IMR-90 (cell line): Measurements from ENCODE around the gene CDHR2. TPM values are rescaled to one million over a fixed set of nuclear protein-coding genes. Genes with fewer than 3 reads are reported as not detected.

Experiments used
- ATAC-seq: fragments of 200-7000 bp; cut with Tn5 transposase; 2 replicates; pipeline ENCODE4 v1.9.1; 2020; ENCODE audit warnings: low read depth, mild to moderate bottlenecking, moderate library complexity
- BruUV-seq: library from RNA; stranded (reverse); fragments of 400-500 nt; replicated peaks from 2 replicates; lab custom pipeline; 2021; lab: Mats Ljungman, UMichigan
- CTCF ChIA-PET: fragments of 300-600 bp; formaldehyde crosslinking; extraction: SDS; loops from one replicate; lab custom pipeline; 2021; ENCODE audit warnings: antibody characterized with exemption; lab: Yijun Ruan, JAX
- POLR2A ChIA-PET: fragments of 300-600 bp; sonication (Branson Sonifier 250); formaldehyde crosslinking; loops from one replicate; lab custom pipeline; 2022; ENCODE audit warnings: antibody characterized with exemption; ENCODE audit not compliant: unreplicated experiment; lab: Charles Lee
- DNase-seq: peaks from one replicate; pipeline ENCODE4 v3.0.0; 2013
- H2AFZ ChIP-seq: replicated peaks from 2 replicates; pipeline ENCODE3; 2013; ENCODE audit warnings: low read length, mild to moderate bottlenecking; ENCODE audit not compliant: poor library complexity
- H2AK5ac ChIP-seq: 2 replicates; pipeline ENCODE4 v1.6.1; 2013; ENCODE audit warnings: low read depth, low read length, inconsistent platforms
- H2AK9ac ChIP-seq: replicated peaks from 2 replicates; pipeline ENCODE3; 2013; ENCODE audit warnings: mild to moderate bottlenecking, low read depth, low read length, moderate library complexity; ENCODE audit not compliant: poor library complexity
- H2BK120ac ChIP-seq: 2 replicates; pipeline ENCODE4 v1.6.1; 2013; ENCODE audit warnings: low read depth, low read length, inconsistent platforms
- H2BK15ac ChIP-seq: 3 replicates; pipeline ENCODE4 v1.6.1; 2013; ENCODE audit warnings: low read depth, low read length, inconsistent platforms
- H2BK20ac ChIP-seq: 2 replicates; pipeline ENCODE4 v1.6.1; 2013; ENCODE audit warnings: low read depth, mild to moderate bottlenecking, inconsistent platforms, low read length, moderate library complexity
- H2BK5ac ChIP-seq: 2 replicates; pipeline ENCODE4 v1.6.1; 2013; ENCODE audit warnings: mild to moderate bottlenecking, low read depth, low read length, inconsistent platforms; ENCODE audit not compliant: poor library complexity, severe bottlenecking
- H3K14ac ChIP-seq: replicated peaks from 2 replicates; pipeline ENCODE4 v1.6.1; 2013; ENCODE audit warnings: low read depth, low read length, inconsistent platforms
- H3K18ac ChIP-seq: 2 replicates; pipeline ENCODE4 v1.6.1; 2013; ENCODE audit warnings: low read depth, low read length, control low read depth
- H3K23ac ChIP-seq: 2 replicates; pipeline ENCODE4 v1.6.1; 2013; ENCODE audit warnings: low read depth, low read length, inconsistent platforms
- H3K27ac ChIP-seq: 2 replicates; pipeline ENCODE4 v1.5.1; 2013; ENCODE audit warnings: mild to moderate bottlenecking, control low read depth, low read length; ENCODE audit not compliant: insufficient read depth
- H3K27me3 ChIP-seq: 2 replicates; pipeline ENCODE4 v1.6.1; 2013; ENCODE audit warnings: low read length; ENCODE audit not compliant: control insufficient read depth, insufficient read depth
- H3K36me3 ChIP-seq: 2 replicates; pipeline ENCODE4 v1.6.1; 2013; ENCODE audit warnings: low read length, mixed read lengths; ENCODE audit not compliant: control insufficient read depth, insufficient read depth
- H3K4ac ChIP-seq: 2 replicates; pipeline ENCODE4 v1.6.1; 2013; ENCODE audit warnings: low read depth, low read length, inconsistent platforms
- H3K4me1 ChIP-seq: 2 replicates; pipeline ENCODE4 v1.6.1; 2013; ENCODE audit warnings: low read length, mixed read lengths; ENCODE audit not compliant: control insufficient read depth, insufficient read depth
- H3K4me2 ChIP-seq: 2 replicates; pipeline ENCODE4 v1.6.1; 2013; ENCODE audit warnings: low read depth, mild to moderate bottlenecking, control low read depth, low read length, moderate library complexity
- H3K4me3 ChIP-seq: 2 replicates; pipeline ENCODE4 v1.5.1; 2013; ENCODE audit warnings: low read depth, mild to moderate bottlenecking, control low read depth, low read length, moderate library complexity; ENCODE audit not compliant: insufficient read depth
- H3K56ac ChIP-seq: 2 replicates; pipeline ENCODE4 v1.6.1; 2013; ENCODE audit warnings: low read length, inconsistent platforms; ENCODE audit not compliant: insufficient read depth; ENCODE audit errors: extremely low read depth
- H3K79me1 ChIP-seq, 2 experiments: 2 replicates each; pipeline ENCODE4 v1.6.1; 2013; ENCODE audit warnings: low read length in 2 of 2, inconsistent platforms in 1 of 2, low read depth in 1 of 2
- H3K9ac ChIP-seq: 2 replicates; pipeline ENCODE4 v1.6.1; 2013; ENCODE audit warnings: low read depth, low read length, control low read depth
- H3K9me1 ChIP-seq: 2 replicates; pipeline ENCODE4 v1.6.1; 2013; ENCODE audit warnings: low read length, inconsistent platforms; ENCODE audit not compliant: insufficient read depth
- H3K9me3 ChIP-seq: 2 replicates; pipeline ENCODE4 v1.6.1; 2013; ENCODE audit warnings: low read length; ENCODE audit not compliant: control insufficient read depth, insufficient read depth
- H4K20me1 ChIP-seq: 2 replicates; pipeline ENCODE4 v1.6.1; 2013; ENCODE audit warnings: low read length, inconsistent platforms; ENCODE audit not compliant: insufficient read depth
- H4K5ac ChIP-seq: 2 replicates; pipeline ENCODE4 v1.6.1; 2013; ENCODE audit warnings: mild to moderate bottlenecking, low read depth, low read length, control low read depth
- H4K8ac ChIP-seq, 2 experiments: 2 replicates each; pipeline ENCODE4 v1.6.1; 2013; ENCODE audit warnings: low read depth in 2 of 2, low read length in 2 of 2, control low read depth in 1 of 2, inconsistent platforms in 1 of 2
- H4K91ac ChIP-seq: 2 replicates; pipeline ENCODE4 v1.6.1; 2013; ENCODE audit warnings: low read depth, low read length, inconsistent platforms; ENCODE audit not compliant: insufficient read depth
- BHLHE40 ChIP-seq: fragments of 150-350 bp; IDR thresholded peaks from 2 replicates; pipeline ENCODE4 v1.6.1; 2016; ENCODE audit warnings: mild to moderate bottlenecking, low read depth, low read length
- CEBPB ChIP-seq: IDR thresholded peaks from 2 replicates; pipeline ENCODE4 v1.6.1; 2012; ENCODE audit warnings: low read depth, low read length, improper control_type of control experiment
- CHD1 ChIP-seq: IDR thresholded peaks from 2 replicates; pipeline ENCODE4 v1.6.1; 2012; ENCODE audit warnings: low read depth, low read length, improper control_type of control experiment
- ELK1 ChIP-seq: fragments of 150-350 bp; IDR thresholded peaks from 2 replicates; pipeline ENCODE4 v1.6.1; 2016; ENCODE audit warnings: low read depth, mild to moderate bottlenecking, low read length, moderate library complexity, borderline replicate concordance
- FOS ChIP-seq: fragments of 150-350 bp; IDR thresholded peaks from 2 replicates; pipeline ENCODE4 v1.6.1; 2016; ENCODE audit warnings: low read depth, low read length
- MAFK ChIP-seq: IDR thresholded peaks from 2 replicates; pipeline ENCODE4 v1.6.1; 2012; ENCODE audit warnings: low read depth, low read length, improper control_type of control experiment
- MAZ ChIP-seq: IDR thresholded peaks from 2 replicates; pipeline ENCODE4 v1.6.1; 2012; ENCODE audit warnings: low read depth, mild to moderate bottlenecking, low read length, improper control_type of control experiment, moderate library complexity, borderline replicate concordance
- MXI1 ChIP-seq: IDR thresholded peaks from 2 replicates; pipeline ENCODE4 v1.6.1; 2012; ENCODE audit warnings: low read depth, mild to moderate bottlenecking, low read length, moderate library complexity, borderline replicate concordance
- NFE2L2 ChIP-seq: fragments of 150-350 bp; IDR thresholded peaks from 2 replicates; pipeline ENCODE4 v1.6.1; 2016; ENCODE audit warnings: low read depth, mild to moderate bottlenecking, low read length
- POLR2A ChIP-seq: IDR thresholded peaks from 2 replicates; pipeline ENCODE4 v1.6.1; 2012; ENCODE audit warnings: mild to moderate bottlenecking, low read depth, low read length
- RAD21 ChIP-seq: IDR thresholded peaks from 2 replicates; pipeline ENCODE4 v1.6.1; 2012; ENCODE audit warnings: low read length, improper control_type of control experiment
- RCOR1 ChIP-seq: IDR thresholded peaks from 2 replicates; pipeline ENCODE4 v1.6.1; 2012; ENCODE audit warnings: mild to moderate bottlenecking, low read length, improper control_type of control experiment; ENCODE audit not compliant: insufficient replicate concordance
- RFX5 ChIP-seq: IDR thresholded peaks from 2 replicates; pipeline ENCODE4 v1.8.0; 2012; ENCODE audit warnings: low read depth, mild to moderate bottlenecking, low read length, moderate library complexity
- SMC3 ChIP-seq: fragments of 150-350 bp; IDR thresholded peaks from 2 replicates; pipeline ENCODE4 v1.6.1; 2016; ENCODE audit warnings: low read depth, mild to moderate bottlenecking, antibody characterized with exemption, low read length, moderate library complexity
- USF2 ChIP-seq: fragments of 150-350 bp; IDR thresholded peaks from 2 replicates; pipeline ENCODE4 v1.6.1; 2017; ENCODE audit warnings: mild to moderate bottlenecking, antibody characterized with exemption, low read length, low read depth
- WGBS, 2 experiments: methylation state at CpG; one replicate each; pipeline versions ENCODE4 v1.1.5 to v1.1.7; 2013; ENCODE audit warnings: missing lambda C conversion rate in 2 of 2; ENCODE audit not compliant: insufficient read length in 1 of 2; ENCODE audit errors: extremely low coverage in 2 of 2; 5-methylcytosine and 5-hydroxymethylcytosine counted together
- dilution Hi-C: fragments of 300-500 bp; cut with HindIII; formaldehyde crosslinking; loops from one replicate; pipeline ENCODE4 v1.14.3; 2018; ENCODE audit warnings: low sequenced_read_pairs; ENCODE audit not compliant: unreplicated experiment
- in situ Hi-C: fragments of 300-500 bp; cut with MboI; formaldehyde crosslinking; loops from 3 replicates; pipeline ENCODE4 v1.14.3; 2019; ENCODE audit warnings: low sequenced_read_pairs, inconsistent platforms, mixed read lengths
- intact Hi-C: fragments of 100-400 bp; cut with micrococcal nuclease; formaldehyde crosslinking; loops from 2 replicates; pipeline ENCODE4 v1.10.0; 2022
- polyA plus RNA-seq, 3 experiments: library from polyadenylated mRNA; depleted of rRNA; stranded (reverse); fragments of >200 nt; gene quantifications; 2 replicates each; pipeline ENCODE4 v1.2.3, GENCODE V29; 2012; ENCODE audit warnings: low replicate concordance in 1 of 3
- total RNA-seq: library from RNA; depleted of rRNA; stranded (reverse); fragments of >200 nt; gene quantifications from 2 replicates; pipeline ENCODE4 v1.2.3, GENCODE V29; 2012
- TF ChIP-seq, protein P1 (sequence below): conservative IDR thresholded peaks from 2 replicates; pipeline ENCODE4 v1.5.1; 2012; ENCODE audit warnings: mild to moderate bottlenecking, low read depth, low read length, improper control_type of control experiment

CDHR2 gene
- total and polyA plus RNA-seq, 2 of the 4 experiments (the other 2 are of a cell fraction): not detected

DNA sequence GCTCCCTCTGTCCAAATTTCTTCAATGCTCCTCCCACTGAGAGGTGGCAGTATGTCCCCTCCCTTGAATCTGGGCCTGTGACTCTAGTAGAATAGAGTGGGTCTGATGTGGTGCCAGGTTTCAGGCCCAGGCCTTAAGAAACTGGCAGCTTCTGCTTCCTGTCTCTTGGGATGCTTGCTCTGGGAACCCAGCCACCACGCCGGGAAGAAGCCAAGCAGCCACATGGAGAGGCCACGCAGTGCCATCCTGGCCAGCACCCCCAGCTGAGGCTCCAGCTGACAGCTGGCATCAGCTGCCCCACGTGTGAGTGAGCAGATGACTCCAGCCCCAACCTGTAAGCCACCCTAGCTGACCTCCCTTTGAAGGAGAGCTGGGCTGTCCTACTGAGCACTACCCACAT, 90.8 kb downstream of the CDHR2 start:
- Histone ChIP-seq H3K9me3 (peaks cover 5% of the 10 kb centered on the region), H3K9ac (no peak overlapping the region), H2AFZ (peak overlapping the region; percentile 19), H2BK5ac (no peak overlapping the region), H3K27ac (no peak overlapping the region), H3K79me1 (no peaks in the 10 kb centered on the region), H2BK20ac (no peak overlapping the region), H4K20me1 (no peaks in the 10 kb centered on the region), H3K36me3 (no peaks in the 10 kb centered on the region), H3K14ac (no peak overlapping the region), H2AK5ac (no peak overlapping the region), H3K23ac (no peak overlapping the region), H3K27me3 (peaks cover 47% of the 10 kb centered on the region), H3K4ac (no peak overlapping the region), H3K4me1 (no peaks in the 10 kb centered on the region; the same call in 1 of the 2 replicates), H2BK120ac (no peak overlapping the region), H3K4me3 (no peak overlapping the region), H2BK15ac (no peak overlapping the region), H3K56ac (no peak overlapping the region; the same call in 1 of the 2 replicates), H4K8ac (no peak overlapping the region), H3K4me2 (no peak overlapping the region), H4K5ac (no peak overlapping the region), H3K9me1 (no peaks in the 10 kb centered on the region), H4K91ac (no peak overlapping the region), H3K18ac (no peak overlapping the region), H2AK9ac (no peak overlapping the region)
- dilution Hi-C loops (no loop called here), intact Hi-C loops (loop anchor here (10.0 kb wide), 1 partner anchor 225 kb away; the partner anchor contains the start of gene CLTB), in situ Hi-C loops (no loop called here)
- TF ChIP-seq CEBPB: no peak
- TF ChIP-seq ELK1: no peak
- TF ChIP-seq USF2: no peak
- TF ChIP-seq FOS: no peak
- no peak for TF ChIP-seq MXI1
- no peak for TF ChIP-seq MAFK
- TF ChIP-seq POLR2A: no peak
- no peak for TF ChIP-seq CHD1
- TF ChIP-seq NFE2L2: no peak
- TF ChIP-seq RAD21: no peak
- no peak for TF ChIP-seq RFX5
- TF ChIP-seq BHLHE40: no peak
- TF ChIP-seq MAZ: no peak
- no peak for TF ChIP-seq SMC3
- TF ChIP-seq RCOR1: no peak
- TF ChIP-seq, protein P1, sequence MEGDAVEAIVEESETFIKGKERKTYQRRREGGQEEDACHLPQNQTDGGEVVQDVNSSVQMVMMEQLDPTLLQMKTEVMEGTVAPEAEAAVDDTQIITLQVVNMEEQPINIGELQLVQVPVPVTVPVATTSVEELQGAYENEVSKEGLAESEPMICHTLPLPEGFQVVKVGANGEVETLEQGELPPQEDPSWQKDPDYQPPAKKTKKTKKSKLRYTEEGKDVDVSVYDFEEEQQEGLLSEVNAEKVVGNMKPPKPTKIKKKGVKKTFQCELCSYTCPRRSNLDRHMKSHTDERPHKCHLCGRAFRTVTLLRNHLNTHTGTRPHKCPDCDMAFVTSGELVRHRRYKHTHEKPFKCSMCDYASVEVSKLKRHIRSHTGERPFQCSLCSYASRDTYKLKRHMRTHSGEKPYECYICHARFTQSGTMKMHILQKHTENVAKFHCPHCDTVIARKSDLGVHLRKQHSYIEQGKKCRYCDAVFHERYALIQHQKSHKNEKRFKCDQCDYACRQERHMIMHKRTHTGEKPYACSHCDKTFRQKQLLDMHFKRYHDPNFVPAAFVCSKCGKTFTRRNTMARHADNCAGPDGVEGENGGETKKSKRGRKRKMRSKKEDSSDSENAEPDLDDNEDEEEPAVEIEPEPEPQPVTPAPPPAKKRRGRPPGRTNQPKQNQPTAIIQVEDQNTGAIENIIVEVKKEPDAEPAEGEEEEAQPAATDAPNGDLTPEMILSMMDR: no peak
- CTCF ChIA-PET: interaction anchor here (1.2 kb wide), 1 partner anchor 66 kb away, joined by 3 read pairs; no protein-coding TSS in a partner anchor
- WGBS, 2 experiments: 0% methylated on average over 1 of the region's 4 CpGs; no CpG with 5 or more reads in 1 of the 2 experiments
- DNase-seq (no peak), ATAC-seq (peak; percentile 35)
- BruUV-seq: no TSS peak
- POLR2A ChIA-PET: no interaction called here
